ENCODE results near the gene TAF1A.

Gene TAF1A

GRCh38 chr1:222529916-222530315 is 59.8 kb downstream of the TAF1A start:
- DNase-seq (ENCODE audit: low spot score): no peak
- no peak for TF ChIP-seq CTCF (conservative IDR thresholded peaks at IDR 0.05; ENCODE audit: low read depth)
- ChIA-PET CTCF (no interaction called here), POLR2A (ENCODE audit: low non-redundant PET) (no interaction called here)
- no peak overlapping the region for H3K27ac ChIP-seq

- TF ChIP-seq CTCF (conservative IDR thresholded peaks at IDR 0.05; ENCODE audit: low read depth): no peak
- DNase-seq (ENCODE audit: low spot score): no peak
- no peak overlapping the region for H3K27ac ChIP-seq
- CTCF ChIA-PET: interaction anchor here (0.7 kb wide), 1 partner anchor 8 kb away, joined by 3 read pairs; no protein-coding TSS in a partner anchor
- POLR2A ChIA-PET (ENCODE audit: low non-redundant PET): no interaction called here
Observed at GRCh38 chr1:222529181-222529580, 60.6 kb downstream of the TAF1A start.

- CTCF ChIA-PET: interaction anchor here (0.6 kb wide), 1 partner anchor 110 kb away, joined by 3 read pairs; no protein-coding TSS in a partner anchor
- no peak overlapping the region for H3K27ac ChIP-seq
- no peak for DNase-seq (ENCODE audit: low spot score)
- POLR2A ChIA-PET (ENCODE audit: low non-redundant PET): no interaction called here
- no peak for TF ChIP-seq CTCF (conservative IDR thresholded peaks at IDR 0.05; ENCODE audit: low read depth)
Observed at GRCh38 chr1:222525951-222526350, 63.8 kb downstream of the TAF1A start.

GRCh38 chr1:222523852-222524251 is 65.9 kb downstream of the TAF1A start:
- no peak for DNase-seq (ENCODE audit: low spot score)
- TF ChIP-seq CTCF (conservative IDR thresholded peaks at IDR 0.05; ENCODE audit: low read depth): no peak
- H3K27ac ChIP-seq: no peak overlapping the region
- CTCF ChIA-PET: no interaction called here
- POLR2A ChIA-PET (ENCODE audit: low non-redundant PET): no interaction called here

- POLR2A ChIA-PET (ENCODE audit: low non-redundant PET): no interaction called here
- H3K27ac ChIP-seq: no peak overlapping the region
- DNase-seq (ENCODE audit: low spot score): no peak
- CTCF ChIA-PET: interaction anchor here (0.9 kb wide), 1 partner anchor 112 kb away, joined by 3 read pairs; no protein-coding TSS in a partner anchor
- no peak for TF ChIP-seq CTCF (conservative IDR thresholded peaks at IDR 0.05; ENCODE audit: low read depth)
Observed at GRCh38 chr1:222522105-222522915, 67.4 kb downstream of the TAF1A start.

GRCh38 chr1:222521299-222522104 is 68.2 kb downstream of the TAF1A start:
- ChIA-PET POLR2A (ENCODE audit: low non-redundant PET) (no interaction called here), CTCF (interaction anchor here (0.9 kb wide), 1 partner anchor 113 kb away, joined by 3 read pairs; no protein-coding TSS in a partner anchor)
- H3K27ac ChIP-seq: no peak overlapping the region
- DNase-seq (ENCODE audit: low spot score): peak; percentile 52
- TF ChIP-seq CTCF (conservative IDR thresholded peaks at IDR 0.05; ENCODE audit: low read depth): no peak

Data from RWPE1 (cell line).